IMR-90 (cell line): ENCODE measurements around the gene TPO.

Experiments
- CHD1 ChIP-seq: IDR thresholded peaks from 2 replicates; pipeline ENCODE4 v1.6.1; 2012; ENCODE audit warnings: low read depth, low read length, improper control_type of control experiment
- MAFK ChIP-seq: IDR thresholded peaks from 2 replicates; pipeline ENCODE4 v1.6.1; 2012; ENCODE audit warnings: low read depth, low read length, improper control_type of control experiment
- MXI1 ChIP-seq: IDR thresholded peaks from 2 replicates; pipeline ENCODE4 v1.6.1; 2012; ENCODE audit warnings: low read depth, mild to moderate bottlenecking, low read length, moderate library complexity, borderline replicate concordance
- POLR2A ChIP-seq: IDR thresholded peaks from 2 replicates; pipeline ENCODE4 v1.6.1; 2012; ENCODE audit warnings: mild to moderate bottlenecking, low read depth, low read length
- RAD21 ChIP-seq: IDR thresholded peaks from 2 replicates; pipeline ENCODE4 v1.6.1; 2012; ENCODE audit warnings: low read length, improper control_type of control experiment
- TF ChIP-seq, protein P1 (sequence below): fragments of 150-350 bp; IDR thresholded peaks from 2 replicates; pipeline ENCODE4 v1.6.1; 2016; ENCODE audit warnings: low read depth, mild to moderate bottlenecking, low read length, moderate library complexity, borderline replicate concordance
- TF ChIP-seq, protein P2 (sequence below): conservative IDR thresholded peaks from 2 replicates; pipeline ENCODE4 v1.5.1; 2012; ENCODE audit warnings: mild to moderate bottlenecking, low read depth, low read length, improper control_type of control experiment

DNA sequence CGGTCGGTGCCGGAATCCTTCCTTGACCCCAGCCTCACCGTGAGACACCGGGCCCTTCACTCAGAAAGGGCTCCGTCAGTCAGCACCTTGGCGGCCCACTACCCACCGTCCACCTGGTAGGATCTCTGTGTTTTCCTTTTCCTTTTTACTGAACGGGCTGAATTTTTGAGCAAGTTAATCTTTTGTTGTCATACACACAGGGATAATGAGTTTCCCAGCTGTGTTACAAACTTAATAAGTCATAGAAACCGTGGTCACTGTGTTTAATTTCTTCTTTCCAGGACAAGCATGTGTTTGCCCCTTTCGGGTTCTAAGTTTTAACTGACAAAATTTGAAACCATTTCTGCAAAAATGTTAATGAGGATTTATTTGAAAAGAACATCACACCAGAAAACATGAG lies 39.0 kb upstream of the TPO start:
- TF ChIP-seq, protein P1, sequence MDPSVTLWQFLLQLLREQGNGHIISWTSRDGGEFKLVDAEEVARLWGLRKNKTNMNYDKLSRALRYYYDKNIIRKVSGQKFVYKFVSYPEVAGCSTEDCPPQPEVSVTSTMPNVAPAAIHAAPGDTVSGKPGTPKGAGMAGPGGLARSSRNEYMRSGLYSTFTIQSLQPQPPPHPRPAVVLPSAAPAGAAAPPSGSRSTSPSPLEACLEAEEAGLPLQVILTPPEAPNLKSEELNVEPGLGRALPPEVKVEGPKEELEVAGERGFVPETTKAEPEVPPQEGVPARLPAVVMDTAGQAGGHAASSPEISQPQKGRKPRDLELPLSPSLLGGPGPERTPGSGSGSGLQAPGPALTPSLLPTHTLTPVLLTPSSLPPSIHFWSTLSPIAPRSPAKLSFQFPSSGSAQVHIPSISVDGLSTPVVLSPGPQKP: no peak
- TF ChIP-seq, protein P2, sequence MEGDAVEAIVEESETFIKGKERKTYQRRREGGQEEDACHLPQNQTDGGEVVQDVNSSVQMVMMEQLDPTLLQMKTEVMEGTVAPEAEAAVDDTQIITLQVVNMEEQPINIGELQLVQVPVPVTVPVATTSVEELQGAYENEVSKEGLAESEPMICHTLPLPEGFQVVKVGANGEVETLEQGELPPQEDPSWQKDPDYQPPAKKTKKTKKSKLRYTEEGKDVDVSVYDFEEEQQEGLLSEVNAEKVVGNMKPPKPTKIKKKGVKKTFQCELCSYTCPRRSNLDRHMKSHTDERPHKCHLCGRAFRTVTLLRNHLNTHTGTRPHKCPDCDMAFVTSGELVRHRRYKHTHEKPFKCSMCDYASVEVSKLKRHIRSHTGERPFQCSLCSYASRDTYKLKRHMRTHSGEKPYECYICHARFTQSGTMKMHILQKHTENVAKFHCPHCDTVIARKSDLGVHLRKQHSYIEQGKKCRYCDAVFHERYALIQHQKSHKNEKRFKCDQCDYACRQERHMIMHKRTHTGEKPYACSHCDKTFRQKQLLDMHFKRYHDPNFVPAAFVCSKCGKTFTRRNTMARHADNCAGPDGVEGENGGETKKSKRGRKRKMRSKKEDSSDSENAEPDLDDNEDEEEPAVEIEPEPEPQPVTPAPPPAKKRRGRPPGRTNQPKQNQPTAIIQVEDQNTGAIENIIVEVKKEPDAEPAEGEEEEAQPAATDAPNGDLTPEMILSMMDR: no peak
- TF ChIP-seq CHD1 (no peak), MAFK (no peak), POLR2A (no peak), RAD21 (no peak), MXI1 (no peak)
